H1 (cell line): ENCODE data around the gene CTPS2. TPM values are rescaled to one million over a fixed set of nuclear protein-coding genes. Genes with fewer than 3 reads are reported as not detected.

Experiments used
- CHD7 ChIP-seq: fragments of 300-600 bp; sonication (generic); IDR thresholded peaks from 2 replicates; pipeline ENCODE4 v1.7.1; 2012; ENCODE audit warnings: low read length, moderate library complexity, mild to moderate bottlenecking, inconsistent platforms; ENCODE audit not compliant: insufficient replicate concordance
- MAX ChIP-seq: IDR thresholded peaks from 2 replicates; pipeline ENCODE4 v1.6.1; 2012; ENCODE audit warnings: inconsistent platforms
- POLR2AphosphoS5 ChIP-seq: IDR thresholded peaks from 2 replicates; pipeline ENCODE4 v1.6.1; 2011; ENCODE audit warnings: low read depth, low read length
- polyA plus RNA-seq, 7 experiments: library from polyadenylated mRNA; depleted of rRNA in 3 of 7; stranded (reverse) in 5 of 7; unstranded in 2 of 7; fragments of >200 nt in 5 of 7; fragments of 200-250 nt in 2 of 7; gene quantifications; 1 replicate in 5 of 7; 2 replicates in 1 of 7; 4 replicates in 1 of 7; pipeline versions ENCODE4 v1.2.1 to v1.2.3, GENCODE V29; 2011 to 2013; ENCODE audit warnings: missing spikeins in 2 of 7, mixed read lengths in 2 of 7
- total RNA-seq: library from RNA; stranded (reverse); fragmentation: NEBNext Ultra II Directional; extraction: Animal tissue kit (Norgen Biotek cat#: 25700); gene quantifications from 2 replicates; pipeline ENCODE4 v1.2.1, GENCODE V29; 2021

The CTPS2 gene
- total and polyA plus RNA-seq, 2 of the 8 experiments (the other 6 are each of a cell fraction or from before 2014, with no cell fraction given): 17.1 to 34.0 TPM

- TF ChIP-seq CHD7: no peak
- no peak for TF ChIP-seq MAX
- TF ChIP-seq POLR2AphosphoS5: no peak
Measured at GRCh38 chrX:16702700-16703599, 9.5 kb downstream of the CTPS2 start (continued).
